ENCODE measurements around the gene NXN.
"Not testable (repeated sequence)": the region's sequence is repeated elsewhere in the genome, so short reads cannot be mapped to it uniquely, and the experiment has no call there.

NXN gene

GRCh38 chr17:1005361-1005946 is 25.9 kb upstream of the NXN start:
- no peak for DNase-seq

GRCh38 chr17:1004769-1005295 is 25.3 kb upstream of the NXN start:
- no peak for DNase-seq

GRCh38 chr17:1003972-1004768 is 24.6 kb upstream of the NXN start:
- DNase-seq = no peak

GRCh38 chr17:1003633-1003971 is 24.0 kb upstream of the NXN start:
- no peak for DNase-seq

GRCh38 chr17:1002771-1003555 is 23.4 kb upstream of the NXN start:
- DNase-seq = no peak

GRCh38 chr17:1002412-1002753 is 22.8 kb upstream of the NXN start:
- no peak for DNase-seq

- DNase-seq = no peak
Observed at GRCh38 chr17:1001640-1002411, 22.2 kb upstream of the NXN start.

GRCh38 chr17:1000597-1001461 is 21.3 kb upstream of the NXN start:
- DNase-seq = no peak

- no peak for DNase-seq
Observed at GRCh38 chr17:998111-998510, 18.5 kb upstream of the NXN start.

- peak; percentile 41 for DNase-seq
Observed at GRCh38 chr17:996554-997344, 17.2 kb upstream of the NXN start, which contains the start of gene TIMM22. Gene TIMM22 (plus strand): TSS chr17:997129. CDS start chr17:997143, 14 bp downstream.

GRCh38 chr17:995324-995723 is 15.7 kb upstream of the NXN start:
- not testable (repeated sequence) for DNase-seq

GRCh38 chr17:992933-993332 is 13.4 kb upstream of the NXN start:
- DNase-seq = no peak

- DNase-seq = no peak
Observed at GRCh38 chr17:988561-988960, 9.0 kb upstream of the NXN start.

- no peak for DNase-seq
Observed at GRCh38 chr17:987931-988330, 8.4 kb upstream of the NXN start.

GRCh38 chr17:986322-986929 is 6.8 kb upstream of the NXN start:
- DNase-seq = no peak

GRCh38 chr17:983921-984320 is 4.3 kb upstream of the NXN start:
- DNase-seq = no peak

GRCh38 chr17:981292-981658 is 1.7 kb upstream of the NXN start:
- no peak for DNase-seq

GRCh38 chr17:980406-981291 is 1.1 kb upstream of the NXN start:
- no peak for DNase-seq

GRCh38 chr17:979212-979538 is 401 bp downstream of the NXN start:
- no peak for DNase-seq

All from NCI-H187 treated with DMSO at 0.1 percent for 48 hours (cell line).